Stimulated activated CD8-positive, alpha-beta memory T cell treated with anti-CD3 and anti-CD28 coated beads, Interleukin-12 subunit alpha, Interleukin-12 subunit beta, amount 100 ng/mL, for 24 hours (primary cell): ENCODE data around the gene DIAPH1.
A peak's percentile ranks its signal among the peaks of the same experiment; 100 is the strongest.

ENCODE experiments used
- DNase-seq: peaks from one replicate; pipeline ENCODE4 v3.0.0-alpha.2; 2020; ENCODE audit errors: extremely low read depth

DIAPH1 gene

GRCh38 chr5:141519605-141520565 is 98.9 kb downstream of the DIAPH1 start:
- no peak for DNase-seq

- no peak for DNase-seq
Measured at GRCh38 chr5:141518618-141519015, 100.2 kb downstream of the DIAPH1 start.

GRCh38 chr5:141517880-141518617 is 100.8 kb downstream of the DIAPH1 start:
- no peak for DNase-seq

- DNase-seq: no peak
Measured at GRCh38 chr5:141517312-141517711, 101.5 kb downstream of the DIAPH1 start.

GRCh38 chr5:141516672-141517025 is 102.2 kb downstream of the DIAPH1 start:
- no peak for DNase-seq

- DNase-seq: no peak
Measured at GRCh38 chr5:141515946-141516671, 102.7 kb downstream of the DIAPH1 start.

- DNase-seq: no peak
Measured at GRCh38 chr5:141515141-141515540, 103.7 kb downstream of the DIAPH1 start.

- DNase-seq: no peak
Measured at GRCh38 chr5:141514330-141515133, 104.3 kb downstream of the DIAPH1 start.

GRCh38 chr5:141513627-141514329 is 105.0 kb downstream of the DIAPH1 start:
- DNase-seq: peak; percentile 36

GRCh38 chr5:141512911-141513626 is 105.7 kb downstream of the DIAPH1 start:
- DNase-seq: no peak

GRCh38 chr5:141512390-141512910 is 106.3 kb downstream of the DIAPH1 start:
- DNase-seq: peak; percentile 56

GRCh38 chr5:141511771-141512325 is 107.0 kb downstream of the DIAPH1 start:
- no peak for DNase-seq

GRCh38 chr5:141510850-141511601 is 107.8 kb downstream of the DIAPH1 start:
- DNase-seq: no peak

- DNase-seq: no peak
Measured at GRCh38 chr5:141510160-141510559, 108.6 kb downstream of the DIAPH1 start.

- no peak for DNase-seq
Measured at GRCh38 chr5:141508798-141509611, 109.8 kb downstream of the DIAPH1 start.

GRCh38 chr5:141508440-141508797 is 110.4 kb downstream of the DIAPH1 start:
- DNase-seq: no peak

GRCh38 chr5:141507387-141508091 is 111.3 kb downstream of the DIAPH1 start:
- no peak for DNase-seq
